ENCODE results near the gene COL18A1. TPM values are rescaled to one million over a fixed set of nuclear protein-coding genes. Genes with fewer than 3 reads are reported as not detected.

The COL18A1 gene
- total and polyA plus RNA-seq, 2 of the 8 experiments (the other 6 are each of a cell fraction or from before 2014, with no cell fraction given), result 145 to 201 TPM

DNA sequence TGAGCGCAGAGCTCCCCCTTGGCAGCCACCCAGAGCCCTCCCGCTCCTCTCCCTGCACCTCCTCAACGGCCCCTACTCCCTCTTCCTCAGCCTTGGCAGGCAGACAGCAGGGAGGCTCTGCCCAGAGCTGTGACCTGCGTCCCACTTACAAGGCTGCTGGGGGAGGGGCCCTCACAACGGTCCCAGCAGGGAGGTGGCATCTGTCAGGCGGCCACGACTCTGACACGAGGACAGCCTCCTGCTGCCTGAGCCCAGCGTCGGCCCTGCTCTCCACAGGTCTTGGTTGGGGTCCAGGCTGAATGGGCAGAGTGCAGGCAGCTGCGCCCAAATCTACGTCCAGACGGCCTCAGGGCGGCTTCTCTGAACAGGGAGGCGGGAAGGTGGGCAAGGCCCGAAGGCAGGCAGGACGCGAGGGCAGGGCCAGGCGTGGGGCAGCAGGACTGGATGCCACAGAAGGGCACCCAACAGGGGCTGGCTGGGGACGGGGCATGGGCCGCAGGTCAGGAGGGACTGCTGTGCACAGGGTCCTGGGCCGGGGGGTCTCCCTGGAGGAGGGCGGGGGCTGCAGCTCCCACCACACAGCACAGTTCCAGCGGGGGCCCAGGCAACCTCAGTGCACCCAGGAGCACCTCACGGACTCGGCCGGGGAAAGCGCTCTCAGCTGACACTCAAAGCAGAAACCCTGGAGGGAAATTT, 129.8 kb downstream of the COL18A1 start (continued):
- no peak for TF ChIP-seq GABPA (IDR thresholded peaks at IDR 0.05; ENCODE audit: borderline replicate concordance, insufficient read depth, low read length)
- TF ChIP-seq KDM5A (IDR thresholded peaks at IDR 0.05; ENCODE audit: low read length), result no peak

Measured in H1 (cell line).